ENCODE data around the gene PRR30.

DNA sequence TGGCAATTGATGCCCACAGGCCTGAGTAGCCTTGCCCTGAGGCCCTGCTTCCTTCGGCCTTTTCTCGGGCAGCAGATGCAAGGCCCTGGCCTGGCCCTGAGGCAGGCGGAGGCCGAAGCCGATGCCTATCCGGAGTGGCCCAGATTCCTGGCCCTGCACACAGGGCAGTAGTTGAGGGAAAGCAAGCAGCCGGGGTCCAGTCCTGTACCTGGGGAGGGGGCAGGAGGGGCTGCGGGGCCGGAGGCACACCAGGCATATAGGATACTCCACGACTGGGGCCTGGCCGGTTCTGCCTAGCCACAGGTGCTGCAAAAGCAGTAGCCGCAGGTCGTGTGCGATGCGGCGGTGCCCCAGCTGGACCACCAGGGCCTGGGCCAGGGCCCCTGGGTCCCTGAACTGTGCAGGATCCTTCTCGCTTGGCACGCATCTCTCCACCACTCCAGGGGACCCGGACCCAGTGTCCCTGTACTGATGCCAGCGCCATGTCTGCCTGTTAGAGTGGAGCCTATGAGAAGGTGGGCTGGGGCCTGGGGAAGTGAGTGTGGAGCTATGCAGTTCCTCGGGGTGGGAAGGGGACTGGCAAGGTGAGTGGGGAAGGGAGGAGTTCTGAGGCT, 1.8 kb downstream of the PRR30 start:
- TF ChIP-seq, protein P1, sequence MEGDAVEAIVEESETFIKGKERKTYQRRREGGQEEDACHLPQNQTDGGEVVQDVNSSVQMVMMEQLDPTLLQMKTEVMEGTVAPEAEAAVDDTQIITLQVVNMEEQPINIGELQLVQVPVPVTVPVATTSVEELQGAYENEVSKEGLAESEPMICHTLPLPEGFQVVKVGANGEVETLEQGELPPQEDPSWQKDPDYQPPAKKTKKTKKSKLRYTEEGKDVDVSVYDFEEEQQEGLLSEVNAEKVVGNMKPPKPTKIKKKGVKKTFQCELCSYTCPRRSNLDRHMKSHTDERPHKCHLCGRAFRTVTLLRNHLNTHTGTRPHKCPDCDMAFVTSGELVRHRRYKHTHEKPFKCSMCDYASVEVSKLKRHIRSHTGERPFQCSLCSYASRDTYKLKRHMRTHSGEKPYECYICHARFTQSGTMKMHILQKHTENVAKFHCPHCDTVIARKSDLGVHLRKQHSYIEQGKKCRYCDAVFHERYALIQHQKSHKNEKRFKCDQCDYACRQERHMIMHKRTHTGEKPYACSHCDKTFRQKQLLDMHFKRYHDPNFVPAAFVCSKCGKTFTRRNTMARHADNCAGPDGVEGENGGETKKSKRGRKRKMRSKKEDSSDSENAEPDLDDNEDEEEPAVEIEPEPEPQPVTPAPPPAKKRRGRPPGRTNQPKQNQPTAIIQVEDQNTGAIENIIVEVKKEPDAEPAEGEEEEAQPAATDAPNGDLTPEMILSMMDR (conservative IDR thresholded peaks at IDR 0.05; ENCODE audit: low read depth, low read length) = no peak
- no peak for TF ChIP-seq MXI1 (IDR thresholded peaks at IDR 0.05; ENCODE audit: borderline replicate concordance, low read depth, low read length)
- TF ChIP-seq, protein P2, sequence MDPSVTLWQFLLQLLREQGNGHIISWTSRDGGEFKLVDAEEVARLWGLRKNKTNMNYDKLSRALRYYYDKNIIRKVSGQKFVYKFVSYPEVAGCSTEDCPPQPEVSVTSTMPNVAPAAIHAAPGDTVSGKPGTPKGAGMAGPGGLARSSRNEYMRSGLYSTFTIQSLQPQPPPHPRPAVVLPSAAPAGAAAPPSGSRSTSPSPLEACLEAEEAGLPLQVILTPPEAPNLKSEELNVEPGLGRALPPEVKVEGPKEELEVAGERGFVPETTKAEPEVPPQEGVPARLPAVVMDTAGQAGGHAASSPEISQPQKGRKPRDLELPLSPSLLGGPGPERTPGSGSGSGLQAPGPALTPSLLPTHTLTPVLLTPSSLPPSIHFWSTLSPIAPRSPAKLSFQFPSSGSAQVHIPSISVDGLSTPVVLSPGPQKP (IDR thresholded peaks at IDR 0.05; ENCODE audit: borderline replicate concordance, low read depth, low read length) = no peak
- TF ChIP-seq MAFK (IDR thresholded peaks at IDR 0.05; ENCODE audit: low read depth, low read length) = no peak
- TF ChIP-seq POLR2A (IDR thresholded peaks at IDR 0.05; ENCODE audit: low read depth, low read length) = no peak
- TF ChIP-seq RAD21 (IDR thresholded peaks at IDR 0.05; ENCODE audit: low read length) = no peak
- TF ChIP-seq MAZ (IDR thresholded peaks at IDR 0.05; ENCODE audit: borderline replicate concordance, low read depth, low read length) = no peak
- TF ChIP-seq BHLHE40 (IDR thresholded peaks at IDR 0.05; ENCODE audit: low read depth, low read length) = no peak
- no peak for TF ChIP-seq RCOR1 (IDR thresholded peaks at IDR 0.05; ENCODE audit: insufficient replicate concordance, low read length)
- TF ChIP-seq, protein P3, sequence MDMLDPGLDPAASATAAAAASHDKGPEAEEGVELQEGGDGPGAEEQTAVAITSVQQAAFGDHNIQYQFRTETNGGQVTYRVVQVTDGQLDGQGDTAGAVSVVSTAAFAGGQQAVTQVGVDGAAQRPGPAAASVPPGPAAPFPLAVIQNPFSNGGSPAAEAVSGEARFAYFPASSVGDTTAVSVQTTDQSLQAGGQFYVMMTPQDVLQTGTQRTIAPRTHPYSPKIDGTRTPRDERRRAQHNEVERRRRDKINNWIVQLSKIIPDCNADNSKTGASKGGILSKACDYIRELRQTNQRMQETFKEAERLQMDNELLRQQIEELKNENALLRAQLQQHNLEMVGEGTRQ (IDR thresholded peaks at IDR 0.05; ENCODE audit: low read depth, low read length) = no peak
- no peak for TF ChIP-seq CEBPB (IDR thresholded peaks at IDR 0.05; ENCODE audit: low read depth, low read length)
- TF ChIP-seq SMC3 (IDR thresholded peaks at IDR 0.05; ENCODE audit: low read depth, low read length) = no peak
- TF ChIP-seq FOS (IDR thresholded peaks at IDR 0.05; ENCODE audit: low read depth, low read length) = no peak
- no peak for TF ChIP-seq RFX5 (IDR thresholded peaks at IDR 0.05; ENCODE audit: low read depth, low read length)

Measured in IMR-90 (cell line).